Globus pallidus (tissue), 1 donor: Measurements from ENCODE around the gene TMEM184A.

ENCODE experiments used
- DNase-seq: peaks from one replicate; pipeline ENCODE4 v3.0.0-alpha.2; 2015; ENCODE audit warnings: low spot score

Gene TMEM184A

DNA sequence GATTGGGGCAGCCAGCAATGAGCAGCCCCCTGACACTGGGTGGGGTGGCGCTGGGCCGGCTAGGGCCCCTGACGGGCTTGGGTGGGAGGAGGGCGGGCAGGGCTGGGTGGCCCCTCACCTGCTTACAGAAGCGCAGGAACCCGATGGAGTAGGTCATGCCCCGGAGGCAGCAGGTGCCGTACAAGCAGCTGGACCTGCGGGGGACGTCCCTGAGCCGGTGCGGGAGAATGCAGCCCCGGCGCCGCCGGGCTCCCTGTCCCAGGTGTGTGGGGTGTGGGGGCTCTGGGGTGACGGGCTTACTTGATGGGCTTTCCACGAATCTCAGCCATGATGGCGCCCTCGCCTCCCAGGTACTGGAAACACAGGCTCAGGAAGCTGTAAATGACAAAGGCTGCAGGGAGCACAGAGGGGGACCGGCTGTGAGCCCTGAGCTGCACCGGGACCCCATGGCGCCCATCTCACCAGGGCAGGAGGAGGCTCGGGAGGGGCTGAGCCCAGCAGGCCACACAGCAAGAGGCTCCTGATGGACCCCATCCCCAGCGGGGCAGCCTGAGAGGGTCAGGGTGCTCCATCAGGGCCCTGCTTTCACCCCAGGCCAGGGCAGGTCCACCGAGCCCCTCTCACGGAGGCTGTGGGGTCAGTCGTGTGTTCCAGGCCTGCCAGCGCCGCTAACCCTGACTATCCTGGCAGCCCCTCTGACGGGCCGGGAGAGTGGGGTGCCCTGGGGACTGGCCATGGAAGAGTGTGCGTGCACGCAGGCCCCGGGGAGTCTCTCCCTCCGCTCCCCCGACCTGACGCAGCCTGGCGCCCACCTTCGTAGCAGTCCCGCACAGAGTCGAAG is 5.8 kb downstream of the TMEM184A start:
- DNase-seq: no peak

DNA sequence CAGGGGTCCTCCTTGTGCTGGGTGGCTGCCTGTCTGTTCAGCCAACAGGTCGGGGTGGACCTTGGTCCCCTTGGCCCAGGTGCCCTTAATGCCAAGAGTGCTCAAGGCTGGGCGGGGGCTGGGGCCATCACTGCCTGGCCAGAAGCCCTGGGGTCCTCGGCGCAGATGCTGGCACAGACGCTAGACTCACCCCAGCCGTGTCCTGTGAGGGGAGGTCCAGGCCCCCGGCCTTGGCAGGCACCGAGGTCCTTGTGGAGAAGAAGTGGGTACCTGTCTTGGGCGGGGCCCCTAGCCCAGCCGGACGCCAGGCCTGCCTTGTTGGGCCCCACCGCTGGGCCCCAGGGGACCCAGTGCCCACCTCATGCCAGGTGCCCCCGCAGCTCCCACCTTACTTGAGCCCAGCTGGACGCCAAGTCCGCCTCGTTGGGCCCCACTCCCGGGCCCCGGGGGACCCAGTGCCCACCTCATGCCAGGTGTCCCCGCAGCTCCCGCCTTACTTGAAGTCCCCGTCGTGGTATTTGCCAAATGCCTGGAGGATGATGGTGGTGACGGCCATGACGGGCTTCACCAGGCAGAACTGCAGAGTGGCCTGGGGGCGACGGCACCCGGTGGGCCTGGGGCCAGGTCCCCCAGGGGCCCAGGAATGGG is 6.5 kb downstream of the TMEM184A start:
- DNase-seq: no peak

DNA sequence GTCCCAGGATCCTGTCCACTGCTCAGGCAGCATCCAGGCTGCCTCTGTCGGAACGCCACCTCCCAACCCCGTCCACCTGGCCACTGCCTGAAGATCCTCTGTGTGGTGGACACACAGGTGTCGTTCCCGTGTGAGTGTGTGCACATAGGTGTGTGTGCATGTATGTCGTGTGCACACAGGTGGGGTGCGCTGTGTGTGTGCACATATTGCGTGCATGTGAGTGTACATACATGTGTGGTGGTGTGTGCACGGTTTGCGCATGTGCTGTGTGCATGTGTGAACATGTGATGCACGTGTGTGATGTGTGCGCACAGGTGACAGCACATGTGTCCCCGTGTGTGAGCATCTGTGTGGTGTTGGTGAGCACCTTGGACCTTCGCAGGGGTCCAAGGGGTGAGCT is 7.1 kb downstream of the TMEM184A start:
- DNase-seq: no peak

DNA sequence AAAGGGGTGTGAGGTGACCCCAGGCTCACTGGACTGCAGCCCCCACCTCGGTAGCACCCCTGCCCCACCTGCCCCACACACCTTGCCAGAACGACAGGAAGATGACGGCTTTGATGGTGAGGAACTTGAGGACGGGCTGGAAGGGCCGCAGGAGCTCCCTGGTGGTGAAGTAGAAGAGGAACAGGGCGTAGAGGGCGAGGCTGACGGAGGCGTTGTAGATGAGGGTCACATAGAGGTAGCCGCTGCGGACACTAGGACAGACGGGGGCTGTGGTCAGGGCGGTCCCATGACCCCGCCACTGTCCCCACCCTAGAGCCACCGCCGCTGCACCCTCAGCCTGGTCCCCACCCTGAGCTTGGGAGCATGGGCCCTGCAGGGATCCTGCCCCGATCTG is 7.6 kb downstream of the TMEM184A start:
- DNase-seq: no peak

DNA sequence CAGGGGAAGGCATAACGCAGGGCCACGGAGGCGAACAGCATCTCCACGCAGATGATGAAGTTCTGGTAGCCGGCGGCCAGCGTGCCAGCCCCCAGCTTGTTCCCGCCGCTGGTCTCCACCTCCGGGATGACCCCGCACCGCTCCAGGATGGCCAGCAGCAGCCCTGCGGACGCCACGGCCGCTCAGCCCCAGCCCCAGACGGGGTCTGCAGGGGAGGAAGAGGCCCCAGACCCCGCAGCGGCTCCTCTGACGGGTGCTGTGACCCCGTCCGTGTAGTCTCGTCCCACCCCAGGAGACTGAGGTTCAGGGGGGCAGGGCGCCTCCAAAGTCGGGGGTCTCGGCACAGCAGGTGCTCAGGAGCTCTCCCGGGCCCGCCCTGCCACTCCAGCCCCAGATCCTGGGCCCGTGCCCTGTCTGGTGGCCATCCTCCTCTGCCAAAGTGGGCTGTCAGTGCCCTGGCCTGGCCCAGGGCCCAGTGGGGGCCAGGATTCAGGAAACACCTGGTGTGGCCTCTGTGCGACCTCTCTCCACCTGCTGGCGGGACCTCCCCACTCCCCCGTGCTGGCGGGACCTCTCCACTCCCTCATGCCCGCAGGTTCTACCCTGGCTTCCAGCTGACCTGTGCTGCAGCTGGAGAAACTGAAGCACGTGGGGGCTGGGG is 8.1 kb downstream of the TMEM184A start:
- DNase-seq: no peak

DNA sequence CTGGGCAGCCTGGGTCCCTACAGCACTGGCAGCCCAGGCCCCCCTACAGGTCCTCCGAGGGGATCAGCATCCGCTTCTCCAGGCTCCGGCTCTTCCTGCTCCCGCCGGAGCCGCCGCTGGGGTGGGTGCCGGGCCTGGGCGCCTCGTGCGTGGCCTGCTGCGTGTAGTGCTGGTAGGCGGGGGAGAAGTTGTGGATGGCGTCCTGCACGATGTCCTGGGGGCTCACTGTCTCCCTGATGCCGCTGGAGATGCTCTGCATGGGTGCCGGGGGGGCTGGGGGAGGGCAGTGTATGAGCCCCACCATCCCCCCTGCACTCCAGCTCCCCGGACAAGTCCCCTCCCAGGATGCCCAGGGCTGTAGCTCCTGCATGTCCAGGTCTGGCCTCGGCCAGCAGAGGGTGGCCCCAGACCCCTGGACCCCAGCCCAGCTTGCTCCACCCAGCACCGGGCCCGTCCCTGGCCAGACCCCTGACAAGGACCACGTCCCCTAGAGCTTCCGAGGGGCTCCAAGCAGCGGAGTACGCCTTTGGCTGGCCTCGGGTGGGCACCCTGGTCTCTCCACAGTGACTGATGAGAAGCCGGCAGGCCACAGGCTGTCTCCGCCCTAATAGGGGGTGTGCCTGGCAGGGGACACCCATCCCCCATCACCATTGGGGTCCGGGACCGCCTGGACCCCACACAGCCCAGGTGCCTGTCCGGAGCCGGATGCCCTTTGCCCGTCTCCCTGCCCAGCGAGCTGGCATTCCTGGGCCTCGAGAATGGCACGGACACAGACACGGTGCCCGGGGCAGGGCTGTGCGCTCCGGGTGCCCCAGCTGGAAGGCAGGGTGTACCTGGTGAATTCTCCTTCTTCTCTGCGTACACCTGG is 8.9 kb downstream of the TMEM184A start:
- no peak for DNase-seq

DNA sequence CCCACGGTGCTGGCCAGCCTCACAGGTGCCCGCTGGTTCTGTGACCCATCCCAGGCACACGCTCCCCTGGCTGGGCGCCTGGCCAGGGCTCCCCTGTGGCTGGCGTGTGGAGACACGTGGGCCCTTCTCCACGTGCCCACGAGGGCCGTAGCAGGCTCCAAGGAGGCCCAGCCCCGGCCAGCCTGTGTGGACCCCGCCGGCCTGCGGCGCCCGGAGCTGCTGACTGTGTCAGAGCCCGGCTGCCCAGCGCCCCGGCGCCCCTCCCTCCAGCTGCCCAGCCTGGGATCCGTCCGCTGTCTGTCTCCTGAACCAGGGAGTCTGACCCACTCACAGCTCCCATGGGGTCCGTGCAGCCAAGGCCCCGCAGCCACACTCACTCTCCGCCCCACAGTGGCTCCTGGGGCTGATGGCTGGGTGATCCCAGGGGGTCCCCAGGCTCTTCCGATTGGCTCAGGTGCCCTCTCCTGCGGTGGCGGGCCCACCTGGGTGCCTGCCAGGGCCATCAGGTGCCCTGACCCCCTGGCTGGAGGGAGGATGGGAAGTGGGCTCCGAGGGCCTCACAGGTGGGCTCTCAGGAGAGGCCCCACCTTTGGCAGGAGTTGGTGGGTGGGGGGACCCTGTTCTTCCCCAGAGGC is 9.6 kb downstream of the TMEM184A start:
- DNase-seq: no peak

DNA sequence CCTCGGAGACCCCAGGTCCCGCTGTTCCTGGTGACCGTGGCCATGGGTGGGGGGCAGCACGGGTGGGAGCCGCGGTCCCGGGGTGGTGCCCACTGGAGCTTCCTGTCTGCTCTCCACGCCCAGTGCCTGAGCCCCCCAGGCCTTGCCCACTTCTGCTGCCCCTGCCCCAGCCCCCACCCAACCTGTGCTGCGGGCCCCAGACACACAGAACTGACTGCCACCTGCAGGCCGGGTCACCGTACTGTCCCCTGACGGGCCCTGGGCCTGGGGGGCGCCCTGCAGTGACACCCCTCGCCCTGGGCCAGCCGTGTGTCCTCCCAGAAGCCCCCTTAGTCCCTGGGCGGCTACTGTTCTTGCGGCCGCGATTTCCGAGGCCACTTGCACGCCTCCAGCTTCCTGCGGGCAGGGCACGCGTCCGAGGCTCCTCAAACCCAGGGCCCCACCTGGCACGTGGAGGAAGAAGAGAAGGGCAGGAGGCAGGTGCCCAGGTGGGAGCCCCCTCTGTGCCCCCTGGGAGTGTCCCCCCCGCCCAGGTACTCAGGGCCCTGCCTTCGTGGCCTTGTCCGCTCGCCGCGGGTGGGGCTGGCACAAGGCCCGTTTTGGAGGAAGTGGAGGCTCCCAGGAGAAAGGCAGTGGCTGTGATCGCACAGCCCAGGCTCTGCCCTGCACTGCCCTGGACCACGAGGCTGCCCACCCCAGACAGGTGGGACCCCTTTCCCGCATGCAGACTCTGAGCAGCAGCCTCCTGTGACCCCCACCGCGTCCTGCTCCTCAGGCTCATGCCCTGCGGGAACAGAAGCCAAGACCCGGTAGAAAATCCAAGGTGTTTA is 10.4 kb downstream of the TMEM184A start:
- DNase-seq: no peak

DNA sequence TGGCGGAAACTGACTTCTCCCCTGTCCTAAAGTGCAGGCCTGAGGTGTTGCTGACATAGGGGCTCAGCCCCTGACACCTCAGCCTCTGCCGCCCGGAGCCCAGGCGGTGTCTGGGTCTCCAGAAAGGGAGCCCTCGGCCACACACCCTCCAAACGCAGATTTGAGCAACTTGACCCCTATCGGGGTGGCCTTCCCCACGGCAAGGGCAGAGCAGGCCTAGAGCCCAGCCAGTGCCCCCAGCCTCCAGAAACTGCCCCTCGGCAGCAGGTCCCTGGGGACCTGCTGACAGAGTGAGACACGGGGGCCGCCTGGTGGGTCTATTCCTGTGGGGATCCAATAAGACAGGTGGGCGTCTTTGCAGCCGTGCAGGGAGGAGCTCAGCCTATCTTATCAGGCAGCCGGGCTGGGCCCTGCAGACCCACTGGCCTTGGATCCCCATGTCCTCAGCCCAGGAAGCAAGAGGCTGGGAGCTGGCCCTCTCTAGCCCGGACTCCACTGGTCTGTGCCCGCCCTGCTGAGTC is 11.0 kb downstream of the TMEM184A start:
- no peak for DNase-seq

DNA sequence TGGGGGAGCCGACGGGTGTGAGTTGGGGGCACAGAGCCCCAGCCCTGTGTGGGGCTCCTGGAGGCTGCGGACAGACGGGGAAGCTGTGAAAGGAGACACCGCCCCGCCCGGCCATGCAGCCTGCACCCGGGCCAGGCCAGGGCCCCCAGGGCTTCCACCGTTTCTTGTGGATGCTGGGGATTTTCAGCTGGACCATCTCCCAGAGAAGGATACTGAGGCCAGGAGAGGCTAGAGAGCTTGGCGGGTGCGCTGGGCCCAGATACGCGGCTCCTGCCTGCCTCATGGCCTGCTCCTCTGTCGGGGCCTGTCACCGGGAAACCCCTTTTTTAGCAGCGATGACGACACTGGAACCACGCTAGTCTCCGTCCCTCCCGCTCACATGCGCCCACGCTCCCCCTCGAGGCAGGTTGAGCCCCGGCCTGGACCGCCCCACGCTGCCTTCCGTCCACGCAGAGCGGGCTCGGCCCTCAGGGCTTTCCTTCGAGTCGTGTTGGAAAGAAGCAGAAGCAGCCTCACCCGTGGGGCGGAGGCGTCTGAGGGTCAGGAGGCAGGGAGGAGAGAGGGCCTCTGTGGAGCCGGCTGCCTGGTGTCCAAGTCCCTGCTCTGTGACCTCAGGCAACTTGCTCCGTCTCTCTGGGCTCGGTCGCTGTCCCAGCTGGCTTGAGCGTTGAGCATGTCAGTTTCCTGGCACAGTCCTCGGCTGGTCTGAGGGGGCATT is 11.7 kb downstream of the TMEM184A start:
- DNase-seq: no peak

DNA sequence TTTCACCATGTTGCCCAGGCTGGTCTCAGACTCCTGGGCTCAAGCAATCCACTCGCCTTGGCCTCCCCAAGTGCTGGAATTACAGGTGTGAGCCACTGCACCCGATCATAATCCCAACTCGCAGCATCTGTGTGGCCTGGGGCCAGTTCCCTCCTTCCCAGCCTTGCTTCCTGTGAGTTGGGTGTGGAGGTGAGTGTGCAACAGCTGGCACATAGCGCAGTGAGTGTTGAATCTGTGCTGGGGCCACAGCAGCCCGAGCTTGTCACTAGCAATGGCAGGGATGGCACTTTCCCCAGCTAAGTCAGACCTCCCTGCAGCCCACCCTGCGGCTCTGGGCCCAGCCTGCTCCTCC is 12.2 kb downstream of the TMEM184A start:
- no peak for DNase-seq

DNA sequence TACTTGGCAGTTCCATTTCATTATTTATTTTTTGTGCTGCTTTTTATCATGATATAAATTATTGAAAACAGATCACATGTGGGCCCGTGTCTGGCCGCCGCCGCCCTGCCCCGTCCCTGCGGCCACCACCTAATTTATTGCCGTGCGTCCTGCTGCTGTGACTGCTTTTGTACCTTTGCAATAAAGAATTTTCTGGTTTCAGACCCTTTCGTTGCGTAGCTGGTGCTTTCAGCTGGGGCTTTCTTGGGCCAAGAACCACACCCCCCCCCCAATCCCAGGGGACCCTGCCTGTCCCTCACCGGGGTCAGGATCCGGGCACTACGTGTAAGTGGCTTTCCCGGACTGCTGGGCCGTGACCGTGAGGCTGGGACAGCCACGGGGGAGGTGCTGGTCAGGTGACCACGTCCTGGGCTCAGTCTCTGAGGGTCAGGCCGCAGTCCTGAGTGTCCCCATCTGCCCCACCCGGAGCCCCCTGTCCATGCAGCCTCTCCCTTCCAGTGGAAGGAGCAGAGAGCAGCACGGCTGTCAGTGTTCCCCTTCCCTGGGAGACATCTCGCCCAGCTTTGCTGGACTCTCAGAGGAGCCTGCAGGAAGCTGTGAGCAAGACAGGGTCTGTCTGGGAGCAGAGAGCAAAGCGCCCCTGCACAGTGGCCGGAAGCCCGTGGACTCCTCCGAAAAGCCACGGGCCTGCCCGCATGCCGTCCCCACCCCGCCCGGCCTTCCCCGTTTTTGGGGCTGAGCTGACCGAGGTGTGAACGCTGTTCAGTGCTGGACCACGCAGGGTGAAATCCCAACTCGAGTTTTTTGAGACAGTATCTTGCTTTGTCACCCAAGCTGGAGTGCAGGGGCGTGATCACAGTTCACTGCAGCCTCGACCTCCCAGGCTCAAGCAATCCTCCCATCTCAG is 12.9 kb downstream of the TMEM184A start:
- DNase-seq: no peak

DNA sequence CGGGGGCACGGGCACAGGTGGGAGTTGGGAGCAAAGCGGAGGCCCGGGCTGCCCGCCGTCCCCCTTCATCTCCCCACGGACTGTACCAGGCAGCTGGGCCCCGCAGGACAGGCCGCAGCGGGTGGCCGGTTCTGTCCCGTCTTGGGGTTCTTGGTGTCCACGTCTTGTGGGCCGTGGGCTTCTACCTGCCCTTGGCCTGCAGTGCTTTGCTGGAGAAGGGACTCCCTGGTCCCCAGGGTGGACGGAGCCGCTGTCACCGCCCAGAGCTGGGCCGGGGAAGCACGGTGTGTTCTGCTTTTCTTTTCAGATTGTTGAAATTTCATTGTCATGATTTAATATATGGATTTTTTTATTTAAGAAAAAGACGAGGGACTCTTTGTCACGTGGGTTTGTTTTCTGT is 13.7 kb downstream of the TMEM184A start:
- DNase-seq: no peak

DNA sequence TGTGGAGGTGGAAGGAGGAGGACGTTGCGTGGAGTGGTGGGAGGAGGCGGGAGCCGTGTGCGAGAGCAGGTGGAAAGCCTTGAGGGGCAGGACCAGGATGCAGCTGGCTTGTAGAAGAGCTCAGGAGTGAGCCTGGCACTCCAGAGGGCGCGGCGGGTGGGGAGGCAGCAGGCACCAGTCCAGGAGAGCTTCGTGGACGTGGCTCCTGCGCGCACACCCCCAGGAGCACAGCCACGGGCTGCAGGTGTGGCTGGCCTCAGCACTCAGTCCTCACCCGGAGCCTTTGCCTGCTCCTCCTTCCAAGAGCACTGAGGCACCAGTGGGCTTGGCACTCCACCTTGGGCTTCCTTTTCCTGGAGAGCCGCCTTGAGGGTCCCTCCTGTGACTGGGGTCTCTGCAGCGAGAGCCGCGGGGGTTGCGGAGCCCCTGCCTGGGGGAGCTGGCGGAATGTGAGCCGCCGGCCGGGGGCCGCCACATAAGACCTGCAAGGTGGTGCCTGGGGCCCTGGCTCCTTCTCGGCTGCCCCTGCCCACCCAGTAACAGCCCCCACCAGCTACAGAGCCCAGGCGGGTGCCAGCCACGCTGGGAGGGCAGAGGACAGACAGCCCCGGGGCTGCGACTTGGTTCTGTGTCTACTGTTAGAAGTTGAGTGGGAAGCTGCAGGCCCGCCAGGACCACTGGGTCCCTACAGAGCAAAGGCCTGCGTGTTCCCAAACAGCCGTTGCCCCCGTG is 14.4 kb downstream of the TMEM184A start:
- no peak for DNase-seq

DNA sequence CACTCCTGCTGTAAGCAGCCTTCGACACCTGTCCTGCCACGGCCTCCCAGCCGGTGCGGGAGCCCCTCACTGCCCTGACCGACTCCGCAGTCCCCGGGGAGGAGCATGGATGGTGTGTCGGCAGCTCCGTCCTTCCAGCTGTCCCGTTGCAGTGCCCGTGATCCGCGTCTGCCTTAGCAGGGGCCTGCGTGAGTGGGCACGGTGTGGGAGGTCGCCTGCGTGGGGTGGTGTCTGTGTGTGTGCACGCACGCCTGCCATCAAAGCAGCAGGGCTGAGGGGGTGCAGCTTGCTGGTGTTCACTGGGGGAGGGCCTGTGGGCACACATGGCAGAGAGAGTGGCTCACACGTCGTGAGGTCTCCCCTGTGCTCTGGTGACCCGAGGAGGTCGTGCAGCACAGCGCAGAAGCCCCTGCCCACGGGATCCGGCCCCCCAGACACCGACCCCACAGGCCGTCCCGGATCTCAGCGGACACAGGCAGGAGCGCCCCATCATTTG is 15.2 kb downstream of the TMEM184A start:
- no peak for DNase-seq

DNA sequence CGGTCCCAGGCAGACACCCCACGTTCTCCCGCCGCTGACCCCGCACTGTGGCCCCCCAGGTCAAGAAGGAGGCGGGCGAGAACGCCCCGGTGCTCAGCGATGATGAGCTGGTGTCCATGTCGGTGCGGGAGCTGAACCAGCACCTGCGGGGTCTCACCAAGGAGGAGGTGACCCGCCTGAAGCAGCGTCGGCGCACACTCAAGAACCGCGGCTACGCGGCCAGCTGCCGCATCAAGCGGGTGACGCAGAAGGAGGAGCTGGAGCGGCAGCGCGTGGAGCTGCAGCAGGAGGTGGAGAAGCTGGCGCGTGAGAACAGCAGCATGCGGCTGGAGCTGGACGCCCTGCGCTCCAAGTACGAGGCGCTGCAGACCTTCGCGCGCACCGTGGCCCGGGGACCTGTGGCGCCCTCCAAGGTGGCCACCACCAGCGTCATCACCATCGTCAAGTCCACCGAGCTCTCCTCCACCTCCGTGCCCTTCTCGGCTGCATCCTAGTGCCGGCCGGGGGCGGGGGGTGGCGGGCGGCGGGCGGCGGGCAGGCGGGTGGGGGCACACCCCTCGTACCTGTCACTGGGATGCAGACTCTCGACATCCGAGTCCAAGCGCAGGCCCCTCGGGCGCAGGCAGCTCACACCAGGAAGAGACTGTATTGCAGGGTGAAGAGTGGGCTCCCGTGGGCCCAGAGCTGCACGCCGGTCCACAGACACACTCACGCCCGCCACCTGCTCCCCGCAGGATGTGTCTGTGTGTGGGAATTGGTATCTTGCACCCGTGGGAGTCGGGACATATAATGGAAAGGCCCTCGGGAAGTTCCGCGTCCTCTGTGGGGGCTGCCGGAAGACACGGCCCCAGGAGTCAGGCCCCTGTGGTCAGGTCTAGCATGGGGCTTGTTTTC is 15.9 kb downstream of the TMEM184A start:
- DNase-seq: no peak
